HL-60 (cell line): Measurements from ENCODE around the gene STARD10.

Source experiments
- DNase-seq, 2 experiments: peaks; one replicate each; pipeline ENCODE4 v3.0.0-alpha.2; 2010 to 2020; ENCODE audit warnings: low read depth in 1 of 2, low spot score in 1 of 2
- H3K27ac ChIP-seq: fragments of 250-450 bp; sonication (Bioruptor Pico); replicated peaks from 2 replicates; pipeline ENCODE4 v1.5.1; 2020; ENCODE audit warnings: mild to moderate bottlenecking, moderate library complexity
- H3K27me3 ChIP-seq: fragments of 250-450 bp; sonication (Bioruptor Pico); 2 replicates; pipeline ENCODE4 v1.5.1; 2021; ENCODE audit warnings: mild to moderate bottlenecking, moderate library complexity; ENCODE audit not compliant: insufficient read depth, poor library complexity, severe bottlenecking
- H3K4me3 ChIP-seq: replicated peaks from 2 replicates; pipeline ENCODE4 v1.5.1; 2011; ENCODE audit warnings: mild to moderate bottlenecking, control low read depth, low read length; ENCODE audit not compliant: insufficient read depth
- GABPA ChIP-seq: IDR thresholded peaks from 2 replicates; pipeline ENCODE4 v1.6.1; 2012; ENCODE audit warnings: low read depth
- POLR2AphosphoS5 ChIP-seq: IDR thresholded peaks from 2 replicates; pipeline ENCODE4 v1.6.1; 2012; ENCODE audit warnings: low read depth
- SPI1 ChIP-seq: IDR thresholded peaks from 2 replicates; pipeline ENCODE4 v1.6.1; 2012; ENCODE audit warnings: low read depth, mild to moderate bottlenecking, borderline replicate concordance
- TF ChIP-seq, protein P1 (sequence below): IDR thresholded peaks from 2 replicates; pipeline ENCODE4 v1.6.1; 2012; ENCODE audit warnings: low read depth; ENCODE audit not compliant: insufficient replicate concordance
- TF ChIP-seq, protein P2 (sequence below): IDR thresholded peaks from one replicate; pipeline ENCODE4 v1.5.1; 2011; ENCODE audit warnings: low read length, control low read depth, inconsistent platforms; ENCODE audit not compliant: insufficient read depth

The STARD10 gene

DNA sequence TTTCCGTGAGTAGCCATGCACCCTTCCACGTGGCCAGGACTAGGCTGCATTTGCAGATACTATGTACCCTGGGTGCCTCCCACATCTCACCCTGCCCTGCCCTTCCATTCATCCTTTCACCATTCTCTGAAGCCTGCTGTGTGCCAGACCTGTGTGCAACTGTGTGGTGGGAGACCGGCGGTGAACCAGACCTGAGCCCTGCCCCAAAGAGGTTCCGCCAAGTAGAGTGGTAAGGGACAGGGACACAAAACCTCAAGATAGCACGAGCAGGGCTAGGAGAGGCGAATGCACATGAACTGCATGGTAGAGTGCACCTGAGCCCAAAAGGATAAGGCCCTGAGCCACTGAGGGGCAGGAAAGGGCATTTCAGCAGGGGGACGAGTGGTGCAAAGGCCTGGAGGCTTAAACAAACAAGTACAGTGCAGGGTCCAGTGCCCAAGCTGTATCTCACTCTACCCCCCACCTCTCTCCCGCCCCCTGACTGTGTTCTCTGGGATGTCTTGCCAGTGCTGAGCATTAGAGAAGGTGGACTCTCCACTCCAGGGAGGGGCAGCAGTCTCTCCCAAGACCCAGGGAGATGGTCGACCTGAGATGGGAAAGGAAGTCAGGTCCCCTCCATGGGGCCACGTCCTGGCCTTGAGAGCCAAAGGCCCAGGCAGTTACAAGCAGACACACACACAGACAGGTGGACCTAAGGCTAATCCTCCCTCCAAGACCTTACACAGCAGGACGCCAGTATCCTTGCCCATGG, 27.5 kb downstream of the STARD10 start:
- TF ChIP-seq POLR2AphosphoS5 (no peak), SPI1 (no peak), GABPA (no peak)
- TF ChIP-seq, protein P1, sequence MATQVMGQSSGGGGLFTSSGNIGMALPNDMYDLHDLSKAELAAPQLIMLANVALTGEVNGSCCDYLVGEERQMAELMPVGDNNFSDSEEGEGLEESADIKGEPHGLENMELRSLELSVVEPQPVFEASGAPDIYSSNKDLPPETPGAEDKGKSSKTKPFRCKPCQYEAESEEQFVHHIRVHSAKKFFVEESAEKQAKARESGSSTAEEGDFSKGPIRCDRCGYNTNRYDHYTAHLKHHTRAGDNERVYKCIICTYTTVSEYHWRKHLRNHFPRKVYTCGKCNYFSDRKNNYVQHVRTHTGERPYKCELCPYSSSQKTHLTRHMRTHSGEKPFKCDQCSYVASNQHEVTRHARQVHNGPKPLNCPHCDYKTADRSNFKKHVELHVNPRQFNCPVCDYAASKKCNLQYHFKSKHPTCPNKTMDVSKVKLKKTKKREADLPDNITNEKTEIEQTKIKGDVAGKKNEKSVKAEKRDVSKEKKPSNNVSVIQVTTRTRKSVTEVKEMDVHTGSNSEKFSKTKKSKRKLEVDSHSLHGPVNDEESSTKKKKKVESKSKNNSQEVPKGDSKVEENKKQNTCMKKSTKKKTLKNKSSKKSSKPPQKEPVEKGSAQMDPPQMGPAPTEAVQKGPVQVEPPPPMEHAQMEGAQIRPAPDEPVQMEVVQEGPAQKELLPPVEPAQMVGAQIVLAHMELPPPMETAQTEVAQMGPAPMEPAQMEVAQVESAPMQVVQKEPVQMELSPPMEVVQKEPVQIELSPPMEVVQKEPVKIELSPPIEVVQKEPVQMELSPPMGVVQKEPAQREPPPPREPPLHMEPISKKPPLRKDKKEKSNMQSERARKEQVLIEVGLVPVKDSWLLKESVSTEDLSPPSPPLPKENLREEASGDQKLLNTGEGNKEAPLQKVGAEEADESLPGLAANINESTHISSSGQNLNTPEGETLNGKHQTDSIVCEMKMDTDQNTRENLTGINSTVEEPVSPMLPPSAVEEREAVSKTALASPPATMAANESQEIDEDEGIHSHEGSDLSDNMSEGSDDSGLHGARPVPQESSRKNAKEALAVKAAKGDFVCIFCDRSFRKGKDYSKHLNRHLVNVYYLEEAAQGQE: no peak
- TF ChIP-seq, protein P2, sequence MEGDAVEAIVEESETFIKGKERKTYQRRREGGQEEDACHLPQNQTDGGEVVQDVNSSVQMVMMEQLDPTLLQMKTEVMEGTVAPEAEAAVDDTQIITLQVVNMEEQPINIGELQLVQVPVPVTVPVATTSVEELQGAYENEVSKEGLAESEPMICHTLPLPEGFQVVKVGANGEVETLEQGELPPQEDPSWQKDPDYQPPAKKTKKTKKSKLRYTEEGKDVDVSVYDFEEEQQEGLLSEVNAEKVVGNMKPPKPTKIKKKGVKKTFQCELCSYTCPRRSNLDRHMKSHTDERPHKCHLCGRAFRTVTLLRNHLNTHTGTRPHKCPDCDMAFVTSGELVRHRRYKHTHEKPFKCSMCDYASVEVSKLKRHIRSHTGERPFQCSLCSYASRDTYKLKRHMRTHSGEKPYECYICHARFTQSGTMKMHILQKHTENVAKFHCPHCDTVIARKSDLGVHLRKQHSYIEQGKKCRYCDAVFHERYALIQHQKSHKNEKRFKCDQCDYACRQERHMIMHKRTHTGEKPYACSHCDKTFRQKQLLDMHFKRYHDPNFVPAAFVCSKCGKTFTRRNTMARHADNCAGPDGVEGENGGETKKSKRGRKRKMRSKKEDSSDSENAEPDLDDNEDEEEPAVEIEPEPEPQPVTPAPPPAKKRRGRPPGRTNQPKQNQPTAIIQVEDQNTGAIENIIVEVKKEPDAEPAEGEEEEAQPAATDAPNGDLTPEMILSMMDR: no peak
- DNase-seq: no peak
- no peak overlapping the region for H3K27ac ChIP-seq
- H3K27me3 ChIP-seq: no peaks in the 10 kb centered on the region
- no peak overlapping the region for H3K4me3 ChIP-seq

DNA sequence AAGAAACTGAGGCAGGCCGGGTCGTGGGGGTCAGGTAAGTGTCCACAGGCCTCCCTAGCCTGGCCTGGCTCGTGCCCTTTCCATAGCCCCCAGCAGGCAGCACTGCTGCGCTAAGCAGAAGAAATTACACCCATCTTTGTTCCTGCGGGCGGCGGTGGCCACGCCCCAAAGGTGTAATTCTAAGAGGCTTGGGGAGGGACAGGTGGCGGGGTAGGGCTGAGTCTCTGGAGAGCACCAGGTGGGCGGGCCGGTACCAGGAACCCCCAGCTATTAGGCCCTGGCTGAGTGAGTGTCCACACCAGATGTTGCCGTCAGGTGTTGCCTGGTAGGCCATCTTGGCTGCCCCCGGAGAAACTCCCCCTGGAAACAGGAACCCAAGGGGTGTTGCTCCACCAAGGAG, 29.3 kb downstream of the STARD10 start:
- H3K27me3 ChIP-seq: no peaks in the 10 kb centered on the region
- no peak overlapping the region for H3K4me3 ChIP-seq
- TF ChIP-seq POLR2AphosphoS5 (no peak), GABPA (no peak), SPI1 (no peak)
- TF ChIP-seq, protein P1: no peak
- TF ChIP-seq, protein P2: no peak
- no peak overlapping the region for H3K27ac ChIP-seq
- no peak for DNase-seq

DNA sequence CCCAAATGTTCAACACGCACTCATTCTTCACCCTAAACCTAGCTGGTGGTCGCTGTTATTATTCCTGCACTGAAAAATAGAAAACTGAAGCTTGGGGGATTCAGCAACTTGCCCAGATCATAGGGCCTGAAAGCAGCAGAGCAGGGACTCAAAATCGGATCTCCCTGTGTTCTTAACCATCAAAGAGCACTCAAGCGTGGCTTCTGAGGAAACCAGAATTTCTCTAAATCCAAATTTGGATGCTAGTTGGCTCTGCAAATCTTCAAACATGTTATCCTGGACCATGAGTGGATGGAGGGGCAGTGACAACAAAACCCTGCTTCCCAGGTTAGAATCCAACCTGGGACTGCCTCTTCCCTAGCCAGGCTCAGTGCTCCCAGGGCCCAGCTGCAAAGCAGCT, 30.0 kb downstream of the STARD10 start:
- TF ChIP-seq, protein P1: no peak
- no peak for TF ChIP-seq POLR2AphosphoS5
- no peak overlapping the region for H3K27ac ChIP-seq
- no peak for DNase-seq
- no peak overlapping the region for H3K4me3 ChIP-seq
- no peaks in the 10 kb centered on the region for H3K27me3 ChIP-seq
